OCI-LY7 (cell line): ENCODE data around the gene HNRNPL.
"Not testable (repeated sequence)": the region's sequence is repeated elsewhere in the genome, so short reads cannot be mapped to it uniquely, and the experiment has no call there.

Experiments
- EZH2phosphoT487 ChIP-seq: fragments of 200-600 bp; sonication (generic); IDR thresholded peaks from 2 replicates; pipeline ENCODE4 v1.6.1; 2018; ENCODE audit warnings: low read depth, borderline replicate concordance, mild to moderate bottlenecking, mixed run types, antibody characterized with exemption, low read length, moderate library complexity, mixed read lengths
- TF ChIP-seq, protein P1 (sequence below): fragments of 200-600 bp; sonication (generic); conservative IDR thresholded peaks from 2 replicates; pipeline ENCODE4 v1.5.1; 2014; ENCODE audit warnings: mild to moderate bottlenecking, antibody characterized with exemption, low read length, moderate library complexity, mixed read lengths

DNA sequence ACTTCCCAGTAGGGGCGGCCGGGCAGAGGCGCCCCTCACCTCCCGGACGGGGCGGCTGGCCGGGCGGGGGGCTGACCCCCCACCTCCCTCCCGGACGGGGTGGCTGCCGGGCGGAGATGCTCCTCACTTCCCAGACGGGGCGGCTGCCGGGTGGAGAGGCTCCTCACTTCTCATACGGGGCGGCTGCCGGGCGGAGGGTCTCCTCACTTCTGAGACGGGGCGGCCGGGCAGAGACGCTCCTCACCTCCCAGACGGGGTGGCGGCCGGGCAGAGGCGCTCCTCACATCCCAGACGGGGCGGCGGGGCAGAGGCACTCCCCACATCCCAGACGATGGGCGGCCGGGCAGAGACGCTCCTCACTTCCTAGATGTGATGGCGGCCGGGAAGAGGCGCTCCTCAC lies 6.0 kb upstream of the HNRNPL start:
- TF ChIP-seq, protein P1, sequence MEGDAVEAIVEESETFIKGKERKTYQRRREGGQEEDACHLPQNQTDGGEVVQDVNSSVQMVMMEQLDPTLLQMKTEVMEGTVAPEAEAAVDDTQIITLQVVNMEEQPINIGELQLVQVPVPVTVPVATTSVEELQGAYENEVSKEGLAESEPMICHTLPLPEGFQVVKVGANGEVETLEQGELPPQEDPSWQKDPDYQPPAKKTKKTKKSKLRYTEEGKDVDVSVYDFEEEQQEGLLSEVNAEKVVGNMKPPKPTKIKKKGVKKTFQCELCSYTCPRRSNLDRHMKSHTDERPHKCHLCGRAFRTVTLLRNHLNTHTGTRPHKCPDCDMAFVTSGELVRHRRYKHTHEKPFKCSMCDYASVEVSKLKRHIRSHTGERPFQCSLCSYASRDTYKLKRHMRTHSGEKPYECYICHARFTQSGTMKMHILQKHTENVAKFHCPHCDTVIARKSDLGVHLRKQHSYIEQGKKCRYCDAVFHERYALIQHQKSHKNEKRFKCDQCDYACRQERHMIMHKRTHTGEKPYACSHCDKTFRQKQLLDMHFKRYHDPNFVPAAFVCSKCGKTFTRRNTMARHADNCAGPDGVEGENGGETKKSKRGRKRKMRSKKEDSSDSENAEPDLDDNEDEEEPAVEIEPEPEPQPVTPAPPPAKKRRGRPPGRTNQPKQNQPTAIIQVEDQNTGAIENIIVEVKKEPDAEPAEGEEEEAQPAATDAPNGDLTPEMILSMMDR = not testable (repeated sequence)
- TF ChIP-seq EZH2phosphoT487 = not testable (repeated sequence)
